SK-N-MC (cell line): ENCODE measurements around the gene TYW1B.
"Not testable (repeated sequence)": the region's sequence is repeated elsewhere in the genome, so short reads cannot be mapped to it uniquely, and the experiment has no call there.

Experiments
- EZH2 ChIP-seq: fragments of 200-600 bp; sonication (generic); IDR thresholded peaks from one replicate; pipeline ENCODE4 v1.6.1; 2017; ENCODE audit warnings: antibody characterized with exemption
- FOXP2 ChIP-seq: optimal IDR thresholded peaks from 2 replicates; pipeline ENCODE3; 2011; ENCODE audit warnings: mild to moderate bottlenecking, moderate library complexity; ENCODE audit not compliant: insufficient read depth; ENCODE audit errors: extremely low read length, control extremely low read depth
- POLR2AphosphoS5 ChIP-seq: IDR thresholded peaks from 2 replicates; pipeline ENCODE4 v1.6.1; 2012; ENCODE audit warnings: mild to moderate bottlenecking, low read depth, low read length, borderline replicate concordance

DNA sequence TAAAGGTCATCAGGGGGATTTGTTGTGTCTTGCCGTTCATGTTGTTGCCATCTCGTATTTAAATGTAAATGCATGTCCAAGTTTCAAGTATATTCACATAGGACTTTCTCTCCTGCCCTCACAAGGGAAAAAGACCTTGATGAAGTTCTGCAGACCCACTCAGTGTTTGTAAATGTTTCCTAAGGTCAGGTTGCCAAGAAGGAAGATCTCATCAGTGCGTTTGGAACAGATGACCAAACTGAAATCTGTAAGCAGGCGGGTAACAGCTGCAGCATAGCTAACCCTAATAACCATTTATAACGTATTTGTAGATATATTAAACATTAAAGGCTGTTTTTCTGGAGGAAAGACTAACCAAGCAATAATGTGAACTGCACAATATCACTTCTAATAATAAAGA lies 2.6 kb upstream of the TYW1B start:
- not testable (repeated sequence) for TF ChIP-seq POLR2AphosphoS5, EZH2, FOXP2
